ENCODE data around the gene ADORA2A. TPM values are rescaled to one million over a fixed set of nuclear protein-coding genes. Genes with fewer than 3 reads are reported as not detected.

The ADORA2A gene
- total and polyA plus RNA-seq, 2 of the 8 experiments (the other 6 are each of a cell fraction or from before 2014, with no cell fraction given), result 7.1 to 20.3 TPM

DNA sequence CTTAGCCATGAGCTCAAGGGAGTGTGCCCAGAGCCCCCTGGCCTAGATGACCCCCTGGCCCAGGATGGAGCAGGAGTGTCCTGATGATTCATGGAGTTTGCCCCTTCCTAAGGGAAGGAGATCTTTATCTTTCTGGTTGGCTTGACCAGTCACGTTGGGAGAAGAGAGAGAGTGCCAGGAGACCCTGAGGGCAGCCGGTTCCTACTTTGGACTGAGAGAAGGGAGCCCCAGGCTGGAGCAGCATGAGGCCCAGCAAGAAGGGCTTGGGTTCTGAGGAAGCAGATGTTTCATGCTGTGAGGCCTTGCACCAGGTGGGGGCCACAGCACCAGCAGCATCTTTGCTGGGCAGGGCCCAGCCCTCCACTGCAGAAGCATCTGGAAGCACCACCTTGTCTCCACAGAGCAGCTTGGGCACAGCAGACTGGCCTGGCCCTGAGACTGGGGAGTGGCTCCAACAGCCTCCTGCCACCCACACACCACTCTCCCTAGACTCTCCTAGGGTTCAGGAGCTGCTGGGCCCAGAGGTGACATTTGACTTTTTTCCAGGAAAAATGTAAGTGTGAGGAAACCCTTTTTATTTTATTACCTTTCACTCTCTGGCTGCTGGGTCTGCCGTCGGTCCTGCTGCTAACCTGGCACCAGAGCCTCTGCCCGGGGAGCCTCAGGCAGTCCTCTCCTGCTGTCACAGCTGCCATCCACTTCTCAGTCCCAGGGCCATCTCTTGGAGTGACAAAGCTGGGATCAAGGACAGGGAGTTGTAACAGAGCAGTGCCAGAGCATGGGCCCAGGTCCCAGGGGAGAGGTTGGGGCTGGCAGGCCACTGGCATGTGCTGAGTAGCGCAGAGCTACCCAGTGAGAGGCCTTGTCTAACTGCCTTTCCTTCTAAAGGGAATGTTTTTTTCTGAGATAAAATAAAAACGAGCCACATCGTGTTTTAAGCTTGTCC is 14.3 kb downstream of the ADORA2A start:
- FAIRE-seq (no peak), DNase-seq (ENCODE audit: low read depth in 1 of 2, low spot score in 2 of 2) (no peak)
- Histone ChIP-seq H2AFZ (ENCODE audit: low read length) (no peak overlapping the region), H3K9me3 (ENCODE audit: insufficient read depth in 2 of 2, low read depth in 1 of 2, low read length in 1 of 2) (no peaks in the 10 kb centered on the region), H3K79me1 (ENCODE audit: low read depth, low read length) (no peaks in the 10 kb centered on the region), H2BK120ac (replicated peaks; ENCODE audit: low read depth, low read length) (no peak overlapping the region), H3K36me3 (ENCODE audit: control insufficient read depth in 2 of 4, insufficient read depth in 4 of 4, low read length in 3 of 4) (no peaks in the 10 kb centered on the region), H3K56ac (replicated peaks; ENCODE audit: insufficient read length, low read depth, low read length) (no peak overlapping the region), H3K27me3 (replicated peaks in 1 of 4; ENCODE audit: control insufficient read depth in 3 of 4, extremely low read depth in 1 of 4, insufficient read depth in 3 of 4, low read length in 3 of 4) (no peaks in the 10 kb centered on the region), H3K4me2 (ENCODE audit: insufficient read depth in 1 of 2, low read depth in 2 of 2, low read length in 2 of 2) (no peak overlapping the region), H2BK20ac (ENCODE audit: low read length) (no peak overlapping the region), H3K14ac (ENCODE audit: insufficient read length) (no peak overlapping the region), H4K5ac (ENCODE audit: insufficient read length, low read depth, low read length) (no peak overlapping the region), H3K4me3 (ENCODE audit: extremely low read depth in 1 of 4, insufficient read depth in 2 of 4, low read depth in 3 of 4, low read length in 4 of 4) (no peak overlapping the region), H3K23ac (ENCODE audit: insufficient read length) (no peak overlapping the region), H2BK5ac (ENCODE audit: low read depth, low read length) (no peak overlapping the region), H3K79me2 (ENCODE audit: control insufficient read depth in 1 of 2, insufficient read depth in 2 of 2, low read length in 2 of 2) (no peaks in the 10 kb centered on the region), H3K27ac (ENCODE audit: low read depth, low read length) (no peak overlapping the region), H2BK15ac (ENCODE audit: low read length) (no peak overlapping the region), H2AK5ac (ENCODE audit: low read depth, low read length) (no peak overlapping the region), H3K4me1 (replicated peaks in 1 of 4; ENCODE audit: control insufficient read depth in 3 of 4, insufficient read depth in 4 of 4, low read length in 3 of 4) (peaks cover 0 to 7% (median 5%) of the 10 kb centered on the region in 4 experiments; a peak in 4 of 7 replicates), H2BK12ac (ENCODE audit: low read depth, low read length) (no peak overlapping the region), H4K8ac (ENCODE audit: extremely low read depth, insufficient read depth, low read length) (no peak overlapping the region), H3K18ac (ENCODE audit: extremely low read depth, low read length) (no peak overlapping the region), H3K9ac (replicated peaks in 1 of 4; ENCODE audit: extremely low read depth in 1 of 4, low read depth in 3 of 4, low read length in 3 of 4) (no peak overlapping the region), H3K23me2 (ENCODE audit: low read depth, low read length) (no peaks in the 10 kb centered on the region), H4K91ac (replicated peaks; ENCODE audit: insufficient read length, low read length) (no peak overlapping the region), H3K4ac (replicated peaks; ENCODE audit: insufficient read length, low read depth, low read length) (no peak overlapping the region), H4K20me1 (replicated peaks in 1 of 2; ENCODE audit: control insufficient read depth in 1 of 2, insufficient read depth in 2 of 2, low read length in 2 of 2) (no peaks in the 10 kb centered on the region)
- WGBS, 2 experiments (ENCODE audit: extremely low coverage in 1 of 2, insufficient coverage in 1 of 2, insufficient read length in 1 of 2, insufficient replicate concordance in 2 of 2, low coverage in 1 of 2, low lambda C conversion rate in 2 of 2, missing lambda C conversion rate in 1 of 2), result 95% methylated on average over 8 of the region's 8 CpGs; no CpG with 5 or more reads in 1 of the 2 experiments
- TF ChIP-seq SIRT6 (IDR thresholded peaks at IDR 0.05; ENCODE audit: low read length), result no peak
- TF ChIP-seq SP4 (IDR thresholded peaks at IDR 0.05; ENCODE audit: low read length), result no peak
- no peak for TF ChIP-seq POU5F1 (IDR thresholded peaks at IDR 0.05; ENCODE audit: low read depth, low read length)
- no peak for TF ChIP-seq CTBP2 (IDR thresholded peaks at IDR 0.05; ENCODE audit: borderline replicate concordance, insufficient read depth, insufficient read length, low read length)
- no peak for TF ChIP-seq EGR1 (IDR thresholded peaks at IDR 0.05; ENCODE audit: borderline replicate concordance, low read depth, low read length)
- no peak for TF ChIP-seq CREB1 (IDR thresholded peaks at IDR 0.05)
- TF ChIP-seq NRF1 (IDR thresholded peaks at IDR 0.05; ENCODE audit: low read depth, low read length), result no peak
- no peak for TF ChIP-seq RFX5 (IDR thresholded peaks at IDR 0.05; ENCODE audit: borderline replicate concordance, low read depth, low read length)
- no peak for TF ChIP-seq MAX (IDR thresholded peaks at IDR 0.05)
- no peak for TF ChIP-seq SP1 (IDR thresholded peaks at IDR 0.05; ENCODE audit: low read depth, low read length)
- ChIA-PET POLR2A (ENCODE audit: partially characterized antibody) (no interaction called here), CTCF (ENCODE audit: partially characterized antibody) (interaction anchor here (1.0 to 2.9 kb wide), 4 partner anchors 18 to 80 kb away, joined by 3 to 9 read pairs (median 6); no protein-coding TSS in a partner anchor)
